Endothelial cell of umbilical vein (primary cell): ENCODE results near the gene PI4KA. TPM values are rescaled to one million over a fixed set of nuclear protein-coding genes. Genes with fewer than 3 reads are reported as not detected.

Experiments used
- BruUV-seq: library from RNA; stranded (reverse); fragments of 400-500 nt; replicated peaks from 2 replicates; lab custom pipeline; 2021; lab: Mats Ljungman, UMichigan
- CTCF ChIA-PET: fragments of 300-600, 350-600 bp; sonication (Branson Sonifier 250); formaldehyde crosslinking; loops from one replicate; lab custom pipeline; 2021; ENCODE audit warnings: antibody characterized with exemption, inconsistent platforms; lab: Charles Lee
- POLR2A ChIA-PET: fragments of 300-600, 350-600 bp; sonication (Branson Sonifier 250); formaldehyde crosslinking; loops from one replicate; lab custom pipeline; 2021; ENCODE audit warnings: antibody characterized with exemption, inconsistent platforms; lab: Charles Lee
- DNase-seq: peaks from one replicate; pipeline ENCODE4 v3.0.0-alpha.2; 2011; ENCODE audit warnings: low read depth, low spot score
- FAIRE-seq: peaks from 2 replicates; lab custom pipeline; 2011; peaks lifted over from hg19 to GRCh38; lab: Jason Lieb, UNC
- H2AFZ ChIP-seq: 2 replicates; pipeline ENCODE4 v1.6.0; 2012; ENCODE audit warnings: low read depth, low read length, control low read depth, inconsistent platforms
- H3K27ac ChIP-seq: 2 replicates; pipeline ENCODE4 v1.5.1; 2011; ENCODE audit warnings: low read depth, mild to moderate bottlenecking, control low read depth, low read length, moderate library complexity; ENCODE audit not compliant: insufficient read depth
- H3K27me3 ChIP-seq, 2 experiments: 2 replicates each; pipeline versions ENCODE4 v1.6.0 to v1.6.1; 2011; ENCODE audit warnings: low read length in 2 of 2, mixed read lengths in 1 of 2; ENCODE audit not compliant: control insufficient read depth in 2 of 2, insufficient read depth in 2 of 2
- H3K36me3 ChIP-seq, 2 experiments: 2 replicates in 1 of 2; 3 replicates in 1 of 2; pipeline ENCODE4 v1.5.1; 2011; ENCODE audit warnings: low read length in 2 of 2, mild to moderate bottlenecking in 1 of 2, moderate library complexity in 1 of 2; ENCODE audit not compliant: control insufficient read depth in 2 of 2, insufficient read depth in 2 of 2; ENCODE audit errors: extremely low read depth in 1 of 2
- H3K4me1 ChIP-seq: 3 replicates; pipeline ENCODE4 v1.5.1; 2011; ENCODE audit warnings: mild to moderate bottlenecking, low read length; ENCODE audit not compliant: control insufficient read depth, insufficient read depth; ENCODE audit errors: extremely low read depth
- H3K4me2 ChIP-seq: 2 replicates; pipeline ENCODE4 v1.6.1; 2011; ENCODE audit warnings: low read length, control low read depth, mixed read lengths; ENCODE audit not compliant: insufficient read depth
- H3K4me3 ChIP-seq, 3 experiments: fragments of 200-600 bp in 1 of 3; sonication (generic), shearing (Covaris generic) in 1 of 3; replicated peaks in 1 of 3; 2 replicates each; pipeline ENCODE4 v1.5.1; 2011 to 2016; ENCODE audit warnings: control low read depth in 3 of 3, low read length in 3 of 3, mild to moderate bottlenecking in 2 of 3, inconsistent platforms in 1 of 3, low read depth in 1 of 3, moderate library complexity in 1 of 3; ENCODE audit not compliant: insufficient read depth in 1 of 3
- H3K79me2 ChIP-seq: 2 replicates; pipeline ENCODE4 v1.6.0; 2012; ENCODE audit warnings: low read length, inconsistent platforms; ENCODE audit not compliant: control insufficient read depth, insufficient read depth
- H3K9ac ChIP-seq: replicated peaks from 2 replicates; pipeline ENCODE3; 2011; ENCODE audit warnings: low read length, control low read depth; ENCODE audit not compliant: insufficient read depth; ENCODE audit errors: extremely low read depth
- H3K9me1 ChIP-seq: replicated peaks from 3 replicates; pipeline ENCODE4 v1.6.0; 2011; ENCODE audit warnings: mild to moderate bottlenecking, low read length; ENCODE audit not compliant: control insufficient read depth, insufficient read depth; ENCODE audit errors: extremely low read depth
- H3K9me3 ChIP-seq: replicated peaks from 2 replicates; pipeline ENCODE4 v1.5.1; 2012; ENCODE audit warnings: low read length, inconsistent platforms; ENCODE audit not compliant: control insufficient read depth, insufficient read depth
- H4K20me1 ChIP-seq: replicated peaks from 2 replicates; pipeline ENCODE3; 2011; ENCODE audit warnings: mild to moderate bottlenecking, low read length; ENCODE audit not compliant: control insufficient read depth, insufficient read depth; ENCODE audit errors: extremely low read depth
- CTCF ChIP-seq, 2 donors: IDR thresholded peaks; 1 replicate in 1 of 2; 2 replicates in 1 of 2; pipeline ENCODE4 v1.5.1; 2011; ENCODE audit warnings: low read length in 2 of 2, mild to moderate bottlenecking in 2 of 2, moderate library complexity in 2 of 2, control low read depth in 1 of 2, inconsistent platforms in 1 of 2, low read depth in 1 of 2; ENCODE audit not compliant: insufficient read depth in 1 of 2; ENCODE audit errors: extremely low read depth in 1 of 2
- EZH2 ChIP-seq: IDR thresholded peaks from 2 replicates; pipeline ENCODE4 v1.6.1; 2012; ENCODE audit warnings: borderline replicate concordance, low read depth, mild to moderate bottlenecking, moderate library complexity, low read length, inconsistent platforms; ENCODE audit not compliant: severe bottlenecking
- FOS ChIP-seq: IDR thresholded peaks from 2 replicates; pipeline ENCODE4 v1.6.1; 2011; ENCODE audit warnings: mild to moderate bottlenecking, low read length, moderate library complexity, borderline replicate concordance; ENCODE audit not compliant: insufficient read depth
- GATA2 ChIP-seq: IDR thresholded peaks from 2 replicates; pipeline ENCODE4 v1.7.0; 2011; ENCODE audit warnings: low read depth, mild to moderate bottlenecking, moderate library complexity, mixed read lengths, low read length; ENCODE audit not compliant: insufficient read length, insufficient read depth
- MAX ChIP-seq: IDR thresholded peaks from 2 replicates; pipeline ENCODE4 v1.6.1; 2011; ENCODE audit not compliant: insufficient read depth, insufficient read length
- MYC ChIP-seq: IDR thresholded peaks from one replicate; pipeline ENCODE4 v1.6.1; 2011; ENCODE audit warnings: mild to moderate bottlenecking, low read depth, low read length
- POLR2A ChIP-seq: IDR thresholded peaks from 2 replicates; pipeline ENCODE4 v1.6.1; 2012; ENCODE audit warnings: low read depth, mild to moderate bottlenecking, control low read depth, low read length
- POLR2AphosphoS5 ChIP-seq: IDR thresholded peaks from 2 replicates; pipeline ENCODE4 v1.6.1; 2012; ENCODE audit warnings: low read depth, mild to moderate bottlenecking, control low read depth, low read length, moderate library complexity; ENCODE audit not compliant: insufficient read depth
- dilution Hi-C: fragments of 300-500 bp; cut with MboI; formaldehyde crosslinking; loops from one replicate; pipeline ENCODE4 v1.15.0; 2019; ENCODE audit warnings: low sequenced_read_pairs; ENCODE audit not compliant: extremely low pct_ligation_motif_present
- intact Hi-C: fragments of 100-400 bp; cut with micrococcal nuclease; formaldehyde crosslinking; loops from one replicate; pipeline ENCODE4 v1.10.0; 2022
- polyA plus RNA-seq, 4 experiments: library from polyadenylated mRNA; depleted of rRNA in 3 of 4; stranded (reverse) in 3 of 4; unstranded in 1 of 4; fragments of >200 nt; gene quantifications; 2 replicates each; pipeline versions ENCODE4 v1.2.1 to v1.2.3, GENCODE V29; 2011 to 2012; ENCODE audit warnings: missing spikeins in 1 of 4
- total RNA-seq: library from RNA; stranded (reverse); gene quantifications from 2 replicates; pipeline ENCODE4 v1.2.3, GENCODE V29; 2021

PI4KA gene
- total and polyA plus RNA-seq, 2 donors (not counting 3 experiments of a cell fraction or from before 2014, with no cell fraction given), result 28.9 to 56.4 TPM

GRCh38 chr22:20721409-20722218, 137.0 kb downstream of the PI4KA start:
- peaks cover 0 to 3% of the 10 kb centered on the region in 2 experiments for H3K36me3 ChIP-seq
- ChIA-PET CTCF (interaction anchor here (0.9 kb wide), 1 partner anchor 63 kb away, joined by 3 read pairs; no protein-coding TSS in a partner anchor), POLR2A (no interaction called here)
- no peaks in the 10 kb centered on the region for H3K4me1 ChIP-seq
- H3K27me3 ChIP-seq, result no peaks in the 10 kb centered on the region
- no peak for FAIRE-seq
- no peak for DNase-seq
- intact Hi-C loops, result no loop called here
- no peak overlapping the region for H2AFZ ChIP-seq
- H4K20me1 ChIP-seq, result no peaks in the 10 kb centered on the region
- BruUV-seq, result no TSS peak
- no peaks in the 10 kb centered on the region for H3K9me1 ChIP-seq
- dilution Hi-C loops, result no loop called here
- H3K9ac ChIP-seq, result no peak overlapping the region
- H3K4me2 ChIP-seq, result no peak overlapping the region
- no peaks in the 10 kb centered on the region for H3K79me2 ChIP-seq
- no peak overlapping the region for H3K4me3 ChIP-seq
- no peaks in the 10 kb centered on the region for H3K9me3 ChIP-seq
- no peak overlapping the region for H3K27ac ChIP-seq
- no peak for TF ChIP-seq EZH2

- no peak overlapping the region for H3K4me3 ChIP-seq
- TF ChIP-seq CTCF (IDR thresholded peaks at IDR 0.05; ENCODE audit: extremely low read depth in 1 of 2, insufficient read depth in 1 of 2, low read depth in 1 of 2, low read length in 2 of 2) (no peak), GATA2 (no peak), MAX (no peak), MYC (no peak), EZH2 (no peak), POLR2AphosphoS5 (no peak), FOS (no peak), POLR2A (no peak)
- H3K4me1 ChIP-seq, result no peaks in the 10 kb centered on the region
- intact Hi-C loops (no loop called here), dilution Hi-C loops (no loop called here)
- no peaks in the 10 kb centered on the region for H3K36me3 ChIP-seq
- H4K20me1 ChIP-seq, result no peaks in the 10 kb centered on the region
- H3K4me2 ChIP-seq, result no peak overlapping the region
- H3K9me1 ChIP-seq, result no peaks in the 10 kb centered on the region
- ChIA-PET POLR2A (no interaction called here), CTCF (interaction anchor here (0.9 kb wide), 1 partner anchor 63 kb away, joined by 3 read pairs; no protein-coding TSS in a partner anchor)
- no TSS peak for BruUV-seq
- H3K9me3 ChIP-seq, result no peaks in the 10 kb centered on the region
- no peak overlapping the region for H3K9ac ChIP-seq
- no peak for DNase-seq
- no peak for FAIRE-seq
- H2AFZ ChIP-seq, result no peak overlapping the region
- H3K27me3 ChIP-seq, result no peaks in the 10 kb centered on the region
- H3K27ac ChIP-seq, result no peak overlapping the region
- H3K79me2 ChIP-seq, result no peaks in the 10 kb centered on the region
These were observed 137.8 kb downstream of the PI4KA start for GRCh38 chr22:20720692-20721408.
